Thoracic aorta (tissue), 2 donors: ENCODE results near the gene GLIPR2. TPM values are rescaled to one million over a fixed set of nuclear protein-coding genes. Genes with fewer than 3 reads are reported as not detected.

Experiments used
- ATAC-seq: fragments of 150-250 bp; one replicate; pipeline ENCODE4 v1.8.0; 2017; ENCODE audit warnings: low read depth; ENCODE audit not compliant: insufficient number of reproducible peaks, low FRiP score
- DNase-seq: peaks from one replicate; pipeline ENCODE4 v3.0.0-alpha.2; 2020; ENCODE audit warnings: low spot score
- H3K27ac ChIP-seq, 2 donors: fragments of 200-600 bp; sonication (generic); 1 replicate in 1 of 2; 2 replicates in 1 of 2; pipeline ENCODE4 v1.5.1; 2016; ENCODE audit warnings: mild to moderate bottlenecking in 2 of 2, moderate library complexity in 2 of 2
- H3K27me3 ChIP-seq: fragments of 200-600 bp; sonication (generic); replicated peaks from 2 replicates; pipeline ENCODE4 v1.6.0; 2016; ENCODE audit warnings: mild to moderate bottlenecking; ENCODE audit not compliant: insufficient read depth
- H3K36me3 ChIP-seq: fragments of 200-600 bp; sonication (generic); one replicate; pipeline ENCODE4 v1.5.1; 2016
- H3K4me1 ChIP-seq, 2 donors: fragments of 200-600 bp; sonication (generic); 1 replicate in 1 of 2; 2 replicates in 1 of 2; pipeline versions ENCODE4 v1.5.1 to v1.6.0; 2016; ENCODE audit warnings: low read depth in 2 of 2, mild to moderate bottlenecking in 1 of 2; ENCODE audit not compliant: control insufficient read depth in 1 of 2
- H3K4me3 ChIP-seq: fragments of 200-600 bp; sonication (generic); 2 replicates; pipeline ENCODE4 v1.5.1; 2016; ENCODE audit warnings: mild to moderate bottlenecking
- H3K9me3 ChIP-seq: fragments of 200-600 bp; sonication (generic); 2 replicates; pipeline ENCODE4 v1.5.1; 2016
- total RNA-seq, 2 donors: library from RNA; depleted of rRNA; stranded (reverse); fragments of >200 nt; gene quantifications; one replicate each; pipeline versions ENCODE4 v1.1.0 to v1.2.3, GENCODE V29; 2016
- TF ChIP-seq, protein P1 (sequence below): fragments of 200-600 bp; sonication (generic); IDR thresholded peaks from one replicate; pipeline ENCODE4 v1.5.1; 2019; ENCODE audit warnings: antibody characterized with exemption

Gene GLIPR2
- total RNA-seq, 2 donors from 2014 or later: 47.0 to 52.1 TPM

DNA sequence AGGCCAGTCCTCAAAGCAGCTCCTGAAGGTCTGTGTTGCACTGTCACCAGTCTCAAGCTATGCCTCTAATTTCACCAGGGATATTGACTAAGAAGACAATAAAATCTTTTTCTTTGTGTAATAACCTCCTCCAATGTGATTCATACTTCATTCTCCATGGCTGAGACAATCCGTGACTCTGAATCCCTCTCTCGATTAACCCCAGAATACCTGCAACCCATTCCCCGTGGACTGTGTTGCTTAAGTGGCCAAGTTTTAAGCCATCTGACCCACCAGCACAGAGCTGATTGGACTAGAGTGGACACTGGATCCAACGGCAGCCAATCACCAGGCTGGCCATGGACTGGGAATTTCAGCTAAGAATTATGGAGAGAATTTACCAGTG is 27.2 kb downstream of the GLIPR2 start:
- Histone ChIP-seq H3K27ac (peak overlapping the region; percentile 75 to 77), H3K4me1 (peaks cover 21 to 65% of the 10 kb centered on the region in 2 donors), H3K4me3 (no peak overlapping the region), H3K9me3 (no peaks in the 10 kb centered on the region), H3K36me3 (no peaks in the 10 kb centered on the region), H3K27me3 (no peaks in the 10 kb centered on the region)
- DNase-seq (no peak), ATAC-seq (no peak)
- TF ChIP-seq, protein P1, sequence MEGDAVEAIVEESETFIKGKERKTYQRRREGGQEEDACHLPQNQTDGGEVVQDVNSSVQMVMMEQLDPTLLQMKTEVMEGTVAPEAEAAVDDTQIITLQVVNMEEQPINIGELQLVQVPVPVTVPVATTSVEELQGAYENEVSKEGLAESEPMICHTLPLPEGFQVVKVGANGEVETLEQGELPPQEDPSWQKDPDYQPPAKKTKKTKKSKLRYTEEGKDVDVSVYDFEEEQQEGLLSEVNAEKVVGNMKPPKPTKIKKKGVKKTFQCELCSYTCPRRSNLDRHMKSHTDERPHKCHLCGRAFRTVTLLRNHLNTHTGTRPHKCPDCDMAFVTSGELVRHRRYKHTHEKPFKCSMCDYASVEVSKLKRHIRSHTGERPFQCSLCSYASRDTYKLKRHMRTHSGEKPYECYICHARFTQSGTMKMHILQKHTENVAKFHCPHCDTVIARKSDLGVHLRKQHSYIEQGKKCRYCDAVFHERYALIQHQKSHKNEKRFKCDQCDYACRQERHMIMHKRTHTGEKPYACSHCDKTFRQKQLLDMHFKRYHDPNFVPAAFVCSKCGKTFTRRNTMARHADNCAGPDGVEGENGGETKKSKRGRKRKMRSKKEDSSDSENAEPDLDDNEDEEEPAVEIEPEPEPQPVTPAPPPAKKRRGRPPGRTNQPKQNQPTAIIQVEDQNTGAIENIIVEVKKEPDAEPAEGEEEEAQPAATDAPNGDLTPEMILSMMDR: no peak

DNA sequence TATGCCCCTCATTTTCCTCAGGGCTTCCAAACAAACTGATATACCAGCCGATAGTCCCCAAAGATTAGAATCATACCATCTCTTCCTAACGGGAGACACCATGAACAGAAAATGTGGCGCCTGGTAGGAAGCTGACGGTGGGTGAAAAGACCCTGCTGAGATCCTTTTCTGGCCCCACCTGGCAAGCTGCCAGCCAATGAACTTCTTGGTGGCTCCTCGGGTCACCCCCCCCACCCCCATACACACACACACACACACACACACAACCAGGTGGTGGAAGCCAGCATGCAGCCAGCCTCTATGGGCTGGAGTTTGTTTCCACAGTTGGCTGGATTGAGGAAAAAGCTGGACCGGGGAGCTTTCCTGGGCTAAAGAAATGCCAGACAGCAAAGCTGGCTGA is 27.8 kb downstream of the GLIPR2 start:
- Histone ChIP-seq H3K27ac (peak overlapping the region; percentile 75 to 77), H3K36me3 (no peaks in the 10 kb centered on the region), H3K9me3 (no peaks in the 10 kb centered on the region), H3K4me1 (peaks cover 19 to 59% of the 10 kb centered on the region in 2 donors), H3K4me3 (no peak overlapping the region), H3K27me3 (no peaks in the 10 kb centered on the region)
- no peak for ATAC-seq
- TF ChIP-seq, protein P1: no peak
- no peak for DNase-seq

DNA sequence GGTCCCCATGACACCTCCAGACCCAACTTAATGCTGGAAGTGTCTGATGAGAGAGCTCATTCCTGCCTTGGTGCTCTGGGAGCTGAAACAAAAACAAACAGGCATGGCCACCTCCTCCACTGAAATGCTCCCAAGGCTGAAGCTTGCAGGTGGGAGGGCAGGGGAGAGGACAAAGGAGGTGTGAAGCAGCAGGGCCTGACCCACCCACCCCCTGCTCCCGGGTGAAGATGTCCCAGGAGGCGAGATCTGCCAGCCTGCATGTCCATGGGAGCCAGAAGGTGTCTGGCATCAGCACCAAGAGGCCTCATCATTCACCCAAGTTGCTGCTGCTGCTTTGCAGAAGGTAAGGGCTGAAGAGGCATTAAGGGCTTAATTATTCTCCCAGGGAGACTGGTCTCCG is 28.5 kb downstream of the GLIPR2 start:
- ATAC-seq (no peak), DNase-seq (no peak)
- no peaks in the 10 kb centered on the region for H3K9me3 ChIP-seq
- peak overlapping the region; percentile 75 to 77 for H3K27ac ChIP-seq
- TF ChIP-seq, protein P1: no peak
- no peaks in the 10 kb centered on the region for H3K36me3 ChIP-seq
- no peak overlapping the region for H3K4me3 ChIP-seq
- H3K4me1 ChIP-seq: peaks cover 17 to 53% of the 10 kb centered on the region in 2 donors
- no peaks in the 10 kb centered on the region for H3K27me3 ChIP-seq

DNA sequence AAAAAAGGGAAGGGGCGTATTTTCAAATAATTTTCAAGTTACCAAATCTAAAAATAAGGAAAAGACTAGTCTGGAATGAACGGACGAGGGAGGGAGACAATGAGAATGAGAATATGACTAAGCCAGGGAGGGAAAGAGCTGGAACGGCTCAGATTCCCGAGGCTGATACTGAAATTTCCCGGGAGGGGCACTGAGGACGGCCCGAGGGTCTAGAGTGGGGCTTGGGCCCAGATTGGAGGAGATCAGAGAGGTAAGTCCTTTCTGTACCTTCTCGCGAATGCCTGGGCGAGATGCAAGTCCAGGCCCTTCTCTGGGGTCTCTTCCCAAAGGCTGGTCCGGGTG is 29.3 kb downstream of the GLIPR2 start:
- Histone ChIP-seq H3K36me3 (no peaks in the 10 kb centered on the region), H3K27ac (peak overlapping the region; percentile 75 to 77), H3K4me1 (peaks cover 17 to 47% of the 10 kb centered on the region in 2 donors), H3K4me3 (peak overlapping the region; percentile 90), H3K27me3 (no peaks in the 10 kb centered on the region), H3K9me3 (no peaks in the 10 kb centered on the region)
- ATAC-seq: no peak
- TF ChIP-seq, protein P1: no peak
- no peak for DNase-seq

DNA sequence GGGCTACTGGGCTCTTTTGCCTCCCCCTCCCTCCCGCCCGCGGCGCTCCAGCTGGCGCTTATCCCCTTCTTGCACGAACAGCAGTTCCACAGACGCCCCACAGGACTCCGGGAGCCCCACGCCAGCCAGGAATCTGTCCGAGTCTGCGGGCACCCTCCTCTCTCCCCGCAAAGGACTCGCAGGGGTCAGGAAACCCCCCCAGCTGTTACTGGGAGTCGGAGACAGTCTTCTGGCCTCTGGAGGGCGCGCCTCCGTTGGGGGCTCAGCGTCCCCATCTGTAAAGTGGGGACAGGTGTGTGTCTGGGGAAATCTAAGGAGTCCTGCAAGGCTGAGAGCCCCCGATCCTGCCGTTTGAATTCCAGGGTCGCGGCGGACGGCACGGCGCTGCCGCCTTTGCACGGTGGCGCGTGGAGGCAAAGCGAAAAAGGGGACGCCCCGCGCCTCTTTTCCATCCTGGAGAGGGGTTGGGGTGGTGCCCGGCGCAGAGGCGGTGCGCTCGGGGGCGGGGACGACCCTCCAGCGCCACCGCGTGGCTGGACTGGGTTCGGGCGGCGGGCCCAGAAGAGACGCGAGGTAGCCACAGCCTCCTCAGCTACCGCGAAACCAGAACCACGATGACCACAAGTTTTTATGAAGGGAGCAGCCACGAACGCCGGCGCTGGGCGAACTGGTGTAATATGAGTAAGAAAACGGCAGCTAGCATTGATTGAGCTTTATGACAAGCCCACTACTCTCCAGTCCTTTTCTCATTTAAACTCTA is 29.8 kb downstream of the GLIPR2 start:
- Histone ChIP-seq H3K36me3 (no peaks in the 10 kb centered on the region), H3K4me3 (peak overlapping the region; percentile 90), H3K9me3 (no peaks in the 10 kb centered on the region), H3K27ac (peak overlapping the region; percentile 45 to 77), H3K27me3 (no peaks in the 10 kb centered on the region), H3K4me1 (peaks cover 17 to 42% of the 10 kb centered on the region in 2 donors)
- TF ChIP-seq, protein P1: peak; percentile 86
- DNase-seq (no peak), ATAC-seq (peak; percentile 58)
